Mammary epithelial cell (primary cell): ENCODE results near the gene PPP1R3F.

Source experiments
- EZH2 ChIP-seq: IDR thresholded peaks from 2 replicates; pipeline ENCODE4 v1.6.1; 2012; ENCODE audit warnings: low read length, inconsistent platforms, borderline replicate concordance
- TF ChIP-seq, protein P1 (sequence below), 2 donors: IDR thresholded peaks in 1 of 2; conservative IDR thresholded peaks in 1 of 2; 2 replicates each; pipeline ENCODE4 v1.5.1; 2011 to 2012; ENCODE audit warnings: inconsistent platforms in 2 of 2, low read length in 2 of 2, mild to moderate bottlenecking in 2 of 2, control low read depth in 1 of 2, low read depth in 1 of 2; ENCODE audit not compliant: insufficient read depth in 1 of 2; ENCODE audit errors: extremely low read depth in 1 of 2

DNA sequence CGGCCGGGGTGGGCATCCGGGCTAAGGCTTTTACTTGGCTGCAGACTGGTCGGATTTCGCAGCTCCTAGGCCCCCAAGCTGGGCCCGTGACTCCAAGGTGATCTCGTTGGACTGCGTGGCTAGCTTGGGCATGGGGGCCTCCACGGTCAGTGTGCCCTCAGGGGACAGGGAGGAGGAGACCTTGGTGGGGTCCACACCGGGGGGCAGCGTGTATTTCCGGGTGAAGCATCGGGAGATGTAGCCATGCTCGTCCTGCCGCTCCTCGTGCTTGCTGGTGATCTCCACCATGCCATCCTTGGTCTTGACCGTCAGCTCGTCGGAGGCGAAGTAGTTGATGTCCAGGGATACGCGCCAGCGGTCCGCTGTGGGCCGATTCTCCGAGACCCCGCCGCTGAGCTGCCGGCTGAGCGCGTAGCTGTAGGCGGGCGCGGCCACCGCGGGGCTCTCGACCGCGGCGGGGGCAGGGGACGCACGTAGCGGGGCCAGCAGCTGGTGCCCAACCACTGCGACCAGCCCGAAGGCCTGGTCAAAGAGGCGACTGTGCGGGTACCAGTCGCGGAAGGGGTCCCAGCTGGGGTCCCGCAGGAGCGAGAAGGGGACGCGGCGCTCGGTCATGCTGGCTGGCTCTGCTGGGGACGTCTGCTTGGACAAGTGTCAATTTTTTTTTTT is 35.6 kb upstream of the PPP1R3F start:
- TF ChIP-seq, protein P1, sequence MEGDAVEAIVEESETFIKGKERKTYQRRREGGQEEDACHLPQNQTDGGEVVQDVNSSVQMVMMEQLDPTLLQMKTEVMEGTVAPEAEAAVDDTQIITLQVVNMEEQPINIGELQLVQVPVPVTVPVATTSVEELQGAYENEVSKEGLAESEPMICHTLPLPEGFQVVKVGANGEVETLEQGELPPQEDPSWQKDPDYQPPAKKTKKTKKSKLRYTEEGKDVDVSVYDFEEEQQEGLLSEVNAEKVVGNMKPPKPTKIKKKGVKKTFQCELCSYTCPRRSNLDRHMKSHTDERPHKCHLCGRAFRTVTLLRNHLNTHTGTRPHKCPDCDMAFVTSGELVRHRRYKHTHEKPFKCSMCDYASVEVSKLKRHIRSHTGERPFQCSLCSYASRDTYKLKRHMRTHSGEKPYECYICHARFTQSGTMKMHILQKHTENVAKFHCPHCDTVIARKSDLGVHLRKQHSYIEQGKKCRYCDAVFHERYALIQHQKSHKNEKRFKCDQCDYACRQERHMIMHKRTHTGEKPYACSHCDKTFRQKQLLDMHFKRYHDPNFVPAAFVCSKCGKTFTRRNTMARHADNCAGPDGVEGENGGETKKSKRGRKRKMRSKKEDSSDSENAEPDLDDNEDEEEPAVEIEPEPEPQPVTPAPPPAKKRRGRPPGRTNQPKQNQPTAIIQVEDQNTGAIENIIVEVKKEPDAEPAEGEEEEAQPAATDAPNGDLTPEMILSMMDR (conservative IDR thresholded peaks at IDR 0.05 in 1 of 2, IDR thresholded peaks at IDR 0.05 in 1 of 2; ENCODE audit: extremely low read depth in 1 of 2, insufficient read depth in 1 of 2, low read depth in 1 of 2, low read length in 2 of 2): no peak
- TF ChIP-seq EZH2: no peak
